Measurements from ENCODE around the gene AXIN1. TPM values are rescaled to one million over a fixed set of nuclear protein-coding genes. Genes with fewer than 3 reads are reported as not detected.

The AXIN1 gene
- total RNA-seq, 1 experiment from 2014 or later: 53.3 TPM

GRCh38 chr16:266258-267164 lies 86.0 kb downstream of the AXIN1 start:
- no peak for ATAC-seq
- ChIA-PET CTCF (no interaction called here), POLR2A (no interaction called here)
- intact Hi-C loops (cut with micrococcal nuclease; ENCODE audit: unreplicated experiment): no loop called here
- H3K27me3 ChIP-seq (ENCODE audit: control insufficient read depth, insufficient read depth, low read length): no peaks in the 10 kb centered on the region
- H3K9me3 ChIP-seq (ENCODE audit: control insufficient read depth, insufficient read depth, low read depth, low read length): no peaks in the 10 kb centered on the region
- H3K4me3 ChIP-seq (ENCODE audit: low read depth in 2 of 2, low read length in 2 of 2): no peak overlapping the region
- BruUV-seq (replicated peaks): no TSS peak
- no peaks in the 10 kb centered on the region for H3K36me3 ChIP-seq (ENCODE audit: control insufficient read depth, insufficient read depth, low read length)
- in situ Hi-C loops (cut with HindIII; ENCODE audit: low pct_unique_long_range_greater_than_20kb, low sequenced_read_pairs): no loop called here
- H3K27ac ChIP-seq (ENCODE audit: low read length): no peak overlapping the region
- no peak for DNase-seq (ENCODE audit: low read depth, low spot score)
- no peaks in the 10 kb centered on the region; the same call in 1 of the 2 replicates for H3K4me1 ChIP-seq (ENCODE audit: control insufficient read depth, insufficient read depth, low read length)
- TF ChIP-seq POLR2AphosphoS5 (IDR thresholded peaks at IDR 0.05; ENCODE audit: low read depth, low read length) (peak; percentile 12; the same call in 1 of the 2 replicates), SIN3A (IDR thresholded peaks at IDR 0.05; ENCODE audit: borderline replicate concordance, insufficient read depth, low read depth, low read length) (no peak), REST (IDR thresholded peaks at IDR 0.05; ENCODE audit: insufficient read depth in 1 of 2, low read depth in 2 of 2, low read length in 1 of 2) (no peak), TCF7L2 (IDR thresholded peaks at IDR 0.05; ENCODE audit: low read depth, low read length) (no peak), CTCF (IDR thresholded peaks at IDR 0.05) (no peak)

DNA sequence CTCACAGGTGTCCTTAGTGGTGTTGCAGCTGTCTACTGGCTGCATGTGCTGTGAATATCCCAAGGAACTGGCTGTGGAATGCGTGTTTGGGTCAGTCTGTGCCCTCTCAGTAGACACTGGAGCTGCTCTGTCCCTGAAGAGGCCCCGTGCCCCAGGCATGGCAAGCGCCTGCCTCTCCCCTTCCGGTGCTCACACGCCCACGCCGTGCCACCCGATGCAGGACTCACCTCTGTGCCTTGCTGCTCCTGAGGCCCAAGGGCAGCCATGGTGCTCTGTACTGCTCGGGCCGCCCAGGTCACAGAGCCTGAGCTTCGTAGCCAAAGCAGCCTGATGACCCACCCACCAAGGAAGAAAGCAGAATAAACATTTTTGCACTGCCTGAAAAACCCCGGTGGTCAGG lies 86.8 kb downstream of the AXIN1 start:
- Histone ChIP-seq H3K27ac (ENCODE audit: low read length) (no peak overlapping the region), H3K36me3 (ENCODE audit: control insufficient read depth, insufficient read depth, low read length) (no peaks in the 10 kb centered on the region), H3K27me3 (ENCODE audit: control insufficient read depth, insufficient read depth, low read length) (no peaks in the 10 kb centered on the region), H3K4me3 (ENCODE audit: low read depth in 2 of 2, low read length in 2 of 2) (no peak overlapping the region), H3K9me3 (ENCODE audit: control insufficient read depth, insufficient read depth, low read depth, low read length) (no peaks in the 10 kb centered on the region), H3K4me1 (ENCODE audit: control insufficient read depth, insufficient read depth, low read length) (no peaks in the 10 kb centered on the region; the same call in 1 of the 2 replicates)
- TF ChIP-seq POLR2AphosphoS5 (IDR thresholded peaks at IDR 0.05; ENCODE audit: low read depth, low read length): no peak
- TF ChIP-seq REST (IDR thresholded peaks at IDR 0.05; ENCODE audit: insufficient read depth in 1 of 2, low read depth in 2 of 2, low read length in 1 of 2): no peak
- TF ChIP-seq SIN3A (IDR thresholded peaks at IDR 0.05; ENCODE audit: borderline replicate concordance, insufficient read depth, low read depth, low read length): no peak
- no peak for TF ChIP-seq CTCF (IDR thresholded peaks at IDR 0.05)
- TF ChIP-seq TCF7L2 (IDR thresholded peaks at IDR 0.05; ENCODE audit: low read depth, low read length): no peak
- POLR2A ChIA-PET: interaction anchor here (0.6 kb wide), 1 partner anchor 14 kb away, joined by 4 read pairs; no protein-coding TSS in a partner anchor
- BruUV-seq (replicated peaks): no TSS peak
- DNase-seq (ENCODE audit: low read depth, low spot score): no peak
- in situ Hi-C loops (cut with HindIII; ENCODE audit: low pct_unique_long_range_greater_than_20kb, low sequenced_read_pairs) (no loop called here), intact Hi-C loops (cut with micrococcal nuclease; ENCODE audit: unreplicated experiment) (no loop called here)
- CTCF ChIA-PET: no interaction called here
- ATAC-seq: peak; percentile 5; the same call in 1 of the 2 replicates
